PC-9 (cell line): Measurements from ENCODE around the gene CAV1.

Experiments
- EZH2 ChIP-seq: fragments of 200-600 bp; sonication (generic); IDR thresholded peaks from 2 replicates; pipeline ENCODE4 v1.8.0; 2017; ENCODE audit warnings: antibody characterized with exemption, low read depth
- TF ChIP-seq, protein P1 (sequence below): fragments of 200-600 bp; sonication (generic); conservative IDR thresholded peaks from 2 replicates; pipeline ENCODE4 v1.6.1; 2017; ENCODE audit warnings: mixed run types, antibody characterized with exemption, mild to moderate bottlenecking, moderate library complexity

- TF ChIP-seq, protein P1, sequence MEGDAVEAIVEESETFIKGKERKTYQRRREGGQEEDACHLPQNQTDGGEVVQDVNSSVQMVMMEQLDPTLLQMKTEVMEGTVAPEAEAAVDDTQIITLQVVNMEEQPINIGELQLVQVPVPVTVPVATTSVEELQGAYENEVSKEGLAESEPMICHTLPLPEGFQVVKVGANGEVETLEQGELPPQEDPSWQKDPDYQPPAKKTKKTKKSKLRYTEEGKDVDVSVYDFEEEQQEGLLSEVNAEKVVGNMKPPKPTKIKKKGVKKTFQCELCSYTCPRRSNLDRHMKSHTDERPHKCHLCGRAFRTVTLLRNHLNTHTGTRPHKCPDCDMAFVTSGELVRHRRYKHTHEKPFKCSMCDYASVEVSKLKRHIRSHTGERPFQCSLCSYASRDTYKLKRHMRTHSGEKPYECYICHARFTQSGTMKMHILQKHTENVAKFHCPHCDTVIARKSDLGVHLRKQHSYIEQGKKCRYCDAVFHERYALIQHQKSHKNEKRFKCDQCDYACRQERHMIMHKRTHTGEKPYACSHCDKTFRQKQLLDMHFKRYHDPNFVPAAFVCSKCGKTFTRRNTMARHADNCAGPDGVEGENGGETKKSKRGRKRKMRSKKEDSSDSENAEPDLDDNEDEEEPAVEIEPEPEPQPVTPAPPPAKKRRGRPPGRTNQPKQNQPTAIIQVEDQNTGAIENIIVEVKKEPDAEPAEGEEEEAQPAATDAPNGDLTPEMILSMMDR, result no peak
- no peak for TF ChIP-seq EZH2
Measured at GRCh38 chr7:116579322-116579721, 54.5 kb downstream of the CAV1 start.
